ENCODE data around the gene NFKB2.

The NFKB2 gene

GRCh38 chr10:102399217-102400021 lies 3.9 kb downstream of the NFKB2 start (continued):
- TF ChIP-seq ZNF26 (tag by site-specific recombination; IDR thresholded peaks at IDR 0.05) (no peak), REPIN1 (tag by site-specific recombination; IDR thresholded peaks at IDR 0.05; ENCODE audit: low read depth) (no peak; the same call in 1 of the 2 replicates), ZNF610 (tag by site-specific recombination; IDR thresholded peaks at IDR 0.05; ENCODE audit: borderline replicate concordance) (peak; percentile 82), ZSCAN30 (tag by site-specific recombination; IDR thresholded peaks at IDR 0.05) (peak; percentile 73; the same call in 1 of the 2 replicates), ZNF449 (tag by site-specific recombination; IDR thresholded peaks at IDR 0.05) (peak; percentile 98), ZNF580 (tag by site-specific recombination; IDR thresholded peaks at IDR 0.05) (peak; percentile 74; the same call in 1 of the 2 replicates), ZNF391 (tag by site-specific recombination; IDR thresholded peaks at IDR 0.05; ENCODE audit: borderline replicate concordance, low read depth) (peak; percentile 96), ZFP69B (tag by site-specific recombination; IDR thresholded peaks at IDR 0.05) (peak; percentile 72; the same call in 1 of the 2 replicates), PRDM10 (tag by site-specific recombination; IDR thresholded peaks at IDR 0.05) (peak; percentile 37; the same call in 1 of the 2 replicates), ZNF175 (tag by site-specific recombination; IDR thresholded peaks at IDR 0.05) (no peak), ZNF274 (IDR thresholded peaks at IDR 0.05; ENCODE audit: low read length) (no peak), ZNF274 (tag by site-specific recombination; IDR thresholded peaks at IDR 0.05; ENCODE audit: borderline replicate concordance) (no peak), ZNF623 (tag by site-specific recombination; IDR thresholded peaks at IDR 0.05) (no peak), ZNF76 (tag by site-specific recombination; IDR thresholded peaks at IDR 0.05; ENCODE audit: borderline replicate concordance, low read depth) (peak; percentile 75), ZNF341 (tag by site-specific recombination; IDR thresholded peaks at IDR 0.05; ENCODE audit: low read depth) (0 out of 2 replicates have a peak, but pooled peaks have one; percentile 19), ZSCAN4 (tag by site-specific recombination; IDR thresholded peaks at IDR 0.05) (peak; percentile 14; the same call in 1 of the 2 replicates), ZNF16 (tag by site-specific recombination; IDR thresholded peaks at IDR 0.05; ENCODE audit: low read depth) (no peak), ZNF555 (tag by site-specific recombination; conservative IDR thresholded peaks at IDR 0.05) (no peak), SP3 (tag by site-specific recombination; IDR thresholded peaks at IDR 0.05) (peak; percentile 77; the same call in 1 of the 2 replicates), ZNF10 (tag by site-specific recombination; IDR thresholded peaks at IDR 0.05) (0 out of 2 replicates have a peak, but pooled peaks have one; percentile 24), ZNF660 (tag by site-specific recombination; IDR thresholded peaks at IDR 0.05) (peak; percentile 90; the same call in 1 of the 2 replicates), BCL11A (tag by site-specific recombination; IDR thresholded peaks at IDR 0.05; ENCODE audit: low read depth) (peak; percentile 67; the same call in 1 of the 2 replicates)
- TF ChIP-seq, protein P1, sequence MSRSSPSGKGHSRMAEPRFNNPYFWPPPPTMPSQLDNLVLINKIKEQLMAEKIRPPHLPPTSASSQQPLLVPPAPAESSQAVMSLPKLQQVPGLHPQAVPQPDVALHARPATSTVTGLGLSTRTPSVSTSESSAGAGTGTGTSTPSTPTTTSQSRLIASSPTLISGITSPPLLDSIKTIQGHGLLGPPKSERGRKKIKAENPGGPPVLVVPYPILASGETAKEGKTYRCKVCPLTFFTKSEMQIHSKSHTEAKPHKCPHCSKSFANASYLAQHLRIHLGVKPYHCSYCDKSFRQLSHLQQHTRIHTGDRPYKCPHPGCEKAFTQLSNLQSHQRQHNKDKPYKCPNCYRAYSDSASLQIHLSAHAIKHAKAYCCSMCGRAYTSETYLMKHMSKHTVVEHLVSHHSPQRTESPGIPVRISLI (tag by site-specific recombination; IDR thresholded peaks at IDR 0.05): no peak
- TF ChIP-seq, protein P2, sequence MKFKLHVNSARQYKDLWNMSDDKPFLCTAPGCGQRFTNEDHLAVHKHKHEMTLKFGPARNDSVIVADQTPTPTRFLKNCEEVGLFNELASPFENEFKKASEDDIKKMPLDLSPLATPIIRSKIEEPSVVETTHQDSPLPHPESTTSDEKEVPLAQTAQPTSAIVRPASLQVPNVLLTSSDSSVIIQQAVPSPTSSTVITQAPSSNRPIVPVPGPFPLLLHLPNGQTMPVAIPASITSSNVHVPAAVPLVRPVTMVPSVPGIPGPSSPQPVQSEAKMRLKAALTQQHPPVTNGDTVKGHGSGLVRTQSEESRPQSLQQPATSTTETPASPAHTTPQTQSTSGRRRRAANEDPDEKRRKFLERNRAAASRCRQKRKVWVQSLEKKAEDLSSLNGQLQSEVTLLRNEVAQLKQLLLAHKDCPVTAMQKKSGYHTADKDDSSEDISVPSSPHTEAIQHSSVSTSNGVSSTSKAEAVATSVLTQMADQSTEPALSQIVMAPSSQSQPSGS (tag by site-specific recombination; IDR thresholded peaks at IDR 0.05; ENCODE audit: low read depth): peak; percentile 48; the same call in 1 of the 2 replicates
- TF ChIP-seq, protein P3, sequence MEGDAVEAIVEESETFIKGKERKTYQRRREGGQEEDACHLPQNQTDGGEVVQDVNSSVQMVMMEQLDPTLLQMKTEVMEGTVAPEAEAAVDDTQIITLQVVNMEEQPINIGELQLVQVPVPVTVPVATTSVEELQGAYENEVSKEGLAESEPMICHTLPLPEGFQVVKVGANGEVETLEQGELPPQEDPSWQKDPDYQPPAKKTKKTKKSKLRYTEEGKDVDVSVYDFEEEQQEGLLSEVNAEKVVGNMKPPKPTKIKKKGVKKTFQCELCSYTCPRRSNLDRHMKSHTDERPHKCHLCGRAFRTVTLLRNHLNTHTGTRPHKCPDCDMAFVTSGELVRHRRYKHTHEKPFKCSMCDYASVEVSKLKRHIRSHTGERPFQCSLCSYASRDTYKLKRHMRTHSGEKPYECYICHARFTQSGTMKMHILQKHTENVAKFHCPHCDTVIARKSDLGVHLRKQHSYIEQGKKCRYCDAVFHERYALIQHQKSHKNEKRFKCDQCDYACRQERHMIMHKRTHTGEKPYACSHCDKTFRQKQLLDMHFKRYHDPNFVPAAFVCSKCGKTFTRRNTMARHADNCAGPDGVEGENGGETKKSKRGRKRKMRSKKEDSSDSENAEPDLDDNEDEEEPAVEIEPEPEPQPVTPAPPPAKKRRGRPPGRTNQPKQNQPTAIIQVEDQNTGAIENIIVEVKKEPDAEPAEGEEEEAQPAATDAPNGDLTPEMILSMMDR (tag by site-specific recombination; IDR thresholded peaks at IDR 0.05): peak; percentile 100
